GM12878 (cell line): Measurements from ENCODE around the gene SCGB1A1.

ENCODE experiments used
- BHLHE40 ChIP-seq, 2 experiments: fragments of 450-650 bp in 1 of 2; IDR thresholded peaks; 2 replicates each; pipeline ENCODE4 v1.6.1; 2011 to 2017; ENCODE audit warnings: low read depth in 2 of 2, borderline replicate concordance in 1 of 2, improper control_type of control experiment in 1 of 2, low read length in 1 of 2, mild to moderate bottlenecking in 1 of 2
- BRCA1 ChIP-seq: IDR thresholded peaks from 2 replicates; pipeline ENCODE4 v1.6.1; 2011; ENCODE audit warnings: low read depth, low read length, improper control_type of control experiment
- CHD2 ChIP-seq: IDR thresholded peaks from 2 replicates; pipeline ENCODE4 v1.6.1; 2011; ENCODE audit warnings: low read depth, low read length, improper control_type of control experiment, borderline replicate concordance
- CTCF ChIP-seq, 3 experiments: IDR thresholded peaks in 2 of 3; conservative IDR thresholded peaks in 1 of 3; 2 replicates each; pipeline ENCODE4 v1.5.1; 2011; ENCODE audit warnings: low read depth in 3 of 3, low read length in 3 of 3, mild to moderate bottlenecking in 3 of 3, control low read depth in 2 of 3, moderate library complexity in 2 of 3, inconsistent platforms in 1 of 3, mixed read lengths in 1 of 3; ENCODE audit not compliant: control insufficient read depth in 2 of 3, insufficient read depth in 1 of 3; ENCODE audit errors: extremely low read depth in 1 of 3
- EP300 ChIP-seq, 2 experiments: fragments of 150-350 bp in 1 of 2; IDR thresholded peaks; 2 replicates each; pipeline ENCODE4 v1.6.1; 2011 to 2012; ENCODE audit warnings: low read depth in 2 of 2, low read length in 2 of 2, borderline replicate concordance in 1 of 2, improper control_type of control experiment in 1 of 2, inconsistent platforms in 1 of 2; ENCODE audit not compliant: control insufficient read depth in 1 of 2
- LARP7 ChIP-seq: fragments of 450-650 bp; IDR thresholded peaks from 2 replicates; pipeline ENCODE4 v1.6.1; 2017; ENCODE audit warnings: mild to moderate bottlenecking
- NBN ChIP-seq: fragments of 450-650 bp; IDR thresholded peaks from 2 replicates; pipeline ENCODE4 v1.6.1; 2016
- POLR2A ChIP-seq: IDR thresholded peaks from 2 replicates; pipeline ENCODE4 v1.6.1; 2011; ENCODE audit warnings: low read depth, mild to moderate bottlenecking, low read length
- POLR2AphosphoS2 ChIP-seq: IDR thresholded peaks from 2 replicates; pipeline ENCODE4 v1.6.1; 2011; ENCODE audit warnings: low read depth, mild to moderate bottlenecking, low read length, improper control_type of control experiment, moderate library complexity
- SMC3 ChIP-seq: IDR thresholded peaks from 2 replicates; pipeline ENCODE4 v1.6.1; 2011; ENCODE audit warnings: low read length, improper control_type of control experiment, borderline replicate concordance
- STAT3 ChIP-seq: IDR thresholded peaks from 2 replicates; pipeline ENCODE4 v1.6.1; 2011; ENCODE audit warnings: low read depth, low read length, improper control_type of control experiment
- TAF1 ChIP-seq: IDR thresholded peaks from 2 replicates; pipeline ENCODE4 v1.6.1; 2011; ENCODE audit warnings: mild to moderate bottlenecking, low read depth, low read length, borderline replicate concordance
- ZNF274 ChIP-seq: IDR thresholded peaks from one replicate; pipeline ENCODE4 v1.8.0; 2011; ENCODE audit not compliant: insufficient read length, insufficient read depth
- ZNF622 ChIP-seq: fragments of 450-650 bp; IDR thresholded peaks from 2 replicates; pipeline ENCODE4 v1.6.1; 2017; ENCODE audit warnings: mild to moderate bottlenecking, inconsistent platforms

GRCh38 chr11:62433904-62434276 is 15.1 kb downstream of the SCGB1A1 start:
- TF ChIP-seq POLR2A (no peak), TAF1 (no peak), POLR2AphosphoS2 (no peak), NBN (no peak), CTCF (IDR thresholded peaks at IDR 0.05 in 2 of 3, conservative IDR thresholded peaks at IDR 0.05 in 1 of 3; ENCODE audit: control insufficient read depth in 2 of 3, extremely low read depth in 1 of 3, insufficient read depth in 1 of 3, low read depth in 3 of 3, low read length in 3 of 3) (no peak), BHLHE40 (IDR thresholded peaks at IDR 0.05; ENCODE audit: borderline replicate concordance in 1 of 2, low read depth in 2 of 2, low read length in 1 of 2) (no peak), STAT3 (no peak), ZNF274 (no peak), CHD2 (no peak), BRCA1 (no peak), EP300 (IDR thresholded peaks at IDR 0.05; ENCODE audit: borderline replicate concordance in 1 of 2, control insufficient read depth in 1 of 2, low read depth in 2 of 2, low read length in 2 of 2) (no peak), ZNF622 (no peak), LARP7 (no peak), SMC3 (no peak)
